ENCODE data around the gene SLC26A4.

Gene SLC26A4

GRCh38 chr7:107652642-107653041, 8.0 kb upstream of the SLC26A4 start:
- DNase-seq (ENCODE audit: low read depth), result no peak
- no peak for TF ChIP-seq CTCF (IDR thresholded peaks at IDR 0.05; ENCODE audit: insufficient read depth, low read depth, low read length, missing control alignments)
- H3K4me3 ChIP-seq (ENCODE audit: low read depth, low read length), result no peak overlapping the region

GRCh38 chr7:107658467-107658866, 2.2 kb upstream of the SLC26A4 start:
- no peak for TF ChIP-seq CTCF (IDR thresholded peaks at IDR 0.05; ENCODE audit: insufficient read depth, low read depth, low read length, missing control alignments)
- DNase-seq (ENCODE audit: low read depth), result no peak
- H3K4me3 ChIP-seq (ENCODE audit: low read depth, low read length), result no peak overlapping the region

- DNase-seq (ENCODE audit: low read depth), result peak; percentile 32
- no peak overlapping the region for H3K4me3 ChIP-seq (ENCODE audit: low read depth, low read length)
- TF ChIP-seq CTCF (IDR thresholded peaks at IDR 0.05; ENCODE audit: insufficient read depth, low read depth, low read length, missing control alignments), result no peak
Measured at GRCh38 chr7:107659666-107660065, 962 bp upstream of the SLC26A4 start.

GRCh38 chr7:107661081-107661864, 645 bp downstream of the SLC26A4 start:
- TF ChIP-seq CTCF (IDR thresholded peaks at IDR 0.05; ENCODE audit: insufficient read depth, low read depth, low read length, missing control alignments), result peak; percentile 23
- peak; percentile 57 for DNase-seq (ENCODE audit: low read depth)
- peak overlapping the region; percentile 30 for H3K4me3 ChIP-seq (ENCODE audit: low read depth, low read length)

- DNase-seq (ENCODE audit: low read depth), result no peak
- TF ChIP-seq CTCF (IDR thresholded peaks at IDR 0.05; ENCODE audit: insufficient read depth, low read depth, low read length, missing control alignments), result no peak
- H3K4me3 ChIP-seq (ENCODE audit: low read depth, low read length), result peak overlapping the region; percentile 30; the same call in 1 of the 2 replicates
Measured at GRCh38 chr7:107661865-107662379, 1.3 kb downstream of the SLC26A4 start.

- no peak for DNase-seq (ENCODE audit: low read depth)
- no peak for TF ChIP-seq CTCF (IDR thresholded peaks at IDR 0.05; ENCODE audit: insufficient read depth, low read depth, low read length, missing control alignments)
- H3K4me3 ChIP-seq (ENCODE audit: low read depth, low read length), result no peak overlapping the region
Measured at GRCh38 chr7:107663196-107663595, 2.6 kb downstream of the SLC26A4 start.

Data from GM12865 (cell line).